Neural crest cell (in vitro differentiated cells): Measurements from ENCODE around the gene TMEM59L. TPM values are rescaled to one million over a fixed set of nuclear protein-coding genes. Genes with fewer than 3 reads are reported as not detected.

Experiments used
- DNase-seq: peaks from one replicate; pipeline ENCODE4 v3.0.0; 2021; ENCODE audit warnings: low read depth, mixed read lengths, low spot score
- H3K27ac Mint-ChIP-seq: one replicate; pipeline ENCODE4 v1.8.0; 2021; ENCODE audit warnings: mild to moderate bottlenecking, mixed read lengths; ENCODE audit not compliant: unreplicated experiment
- H3K27me3 Mint-ChIP-seq: 2 replicates; pipeline ENCODE4 v1.8.0; 2021; ENCODE audit warnings: low read depth, mild to moderate bottlenecking, mixed read lengths
- H3K36me3 Mint-ChIP-seq: 2 replicates; pipeline ENCODE4 v1.8.0; 2021; ENCODE audit warnings: low read depth, mild to moderate bottlenecking, mixed read lengths
- H3K4me1 Mint-ChIP-seq: 2 replicates; pipeline ENCODE4 v1.8.0; 2021; ENCODE audit warnings: mixed read lengths
- H3K4me3 Mint-ChIP-seq: one replicate; pipeline ENCODE4 v1.8.0; 2021; ENCODE audit warnings: mild to moderate bottlenecking, mixed read lengths
- H3K9me3 Mint-ChIP-seq: 2 replicates; pipeline ENCODE4 v1.8.0; 2021; ENCODE audit warnings: mixed read lengths
- CTCF ChIP-seq: fragments of 200-600 bp; sonication (generic); conservative IDR thresholded peaks from 2 replicates; pipeline ENCODE4 v1.5.0; 2021; ENCODE audit warnings: antibody characterized with exemption, mild to moderate bottlenecking
- total RNA-seq: library from RNA; stranded (reverse); gene quantifications from 2 replicates; pipeline ENCODE4 v1.2.1, GENCODE V29; 2021

Gene TMEM59L
- total RNA-seq, 1 donor from 2014 or later, result 6.4 TPM

GRCh38 chr19:18576383-18576782, 36.3 kb upstream of the TMEM59L start:
- no peak overlapping the region for H3K27ac Mint-ChIP-seq
- H3K36me3 Mint-ChIP-seq, result peaks cover 5% of the 10 kb centered on the region
- no peaks in the 10 kb centered on the region for H3K9me3 Mint-ChIP-seq
- TF ChIP-seq CTCF, result no peak
- peaks cover 3% of the 10 kb centered on the region for H3K27me3 Mint-ChIP-seq
- no peak overlapping the region for H3K4me3 Mint-ChIP-seq
- DNase-seq, result no peak
- H3K4me1 Mint-ChIP-seq, result peaks cover 22% of the 10 kb centered on the region

GRCh38 chr19:18577365-18577914, 35.2 kb upstream of the TMEM59L start:
- Mint-ChIP-seq H3K4me3 (peak overlapping the region; percentile 55), H3K36me3 (peaks cover 5% of the 10 kb centered on the region), H3K9me3 (no peaks in the 10 kb centered on the region), H3K27ac (peak overlapping the region; percentile 75), H3K4me1 (peaks cover 14% of the 10 kb centered on the region), H3K27me3 (peaks cover 3% of the 10 kb centered on the region)
- no peak for DNase-seq
- no peak for TF ChIP-seq CTCF

GRCh38 chr19:18580311-18580710, 32.4 kb upstream of the TMEM59L start:
- H3K4me3 Mint-ChIP-seq, result no peak overlapping the region
- H3K9me3 Mint-ChIP-seq, result no peaks in the 10 kb centered on the region
- H3K27me3 Mint-ChIP-seq, result peaks cover 13% of the 10 kb centered on the region
- no peaks in the 10 kb centered on the region for H3K4me1 Mint-ChIP-seq
- no peak for DNase-seq
- no peak overlapping the region for H3K27ac Mint-ChIP-seq
- no peak for TF ChIP-seq CTCF
- peaks cover under 1% of the 10 kb centered on the region for H3K36me3 Mint-ChIP-seq

GRCh38 chr19:18586306-18586705, 26.4 kb upstream of the TMEM59L start:
- Mint-ChIP-seq H3K27me3 (peaks cover 22% of the 10 kb centered on the region), H3K4me3 (peak overlapping the region; percentile 82)
- DNase-seq, result no peak

GRCh38 chr19:18587561-18587960, 25.1 kb upstream of the TMEM59L start:
- H3K36me3 Mint-ChIP-seq, result no peaks in the 10 kb centered on the region
- peaks cover 21% of the 10 kb centered on the region for H3K27me3 Mint-ChIP-seq
- H3K4me3 Mint-ChIP-seq, result peak overlapping the region; percentile 80

More at GRCh38 chr19:18586306-18586705, 26.4 kb upstream of the TMEM59L start:
- H3K27ac Mint-ChIP-seq, result no peak overlapping the region
- peaks cover 26% of the 10 kb centered on the region for H3K4me1 Mint-ChIP-seq
- no peaks in the 10 kb centered on the region for H3K9me3 Mint-ChIP-seq
- H3K36me3 Mint-ChIP-seq, result no peaks in the 10 kb centered on the region
- no peak for TF ChIP-seq CTCF

More at GRCh38 chr19:18587561-18587960, 25.1 kb upstream of the TMEM59L start:
- peaks cover 26% of the 10 kb centered on the region for H3K4me1 Mint-ChIP-seq
- no peak overlapping the region for H3K27ac Mint-ChIP-seq
- H3K9me3 Mint-ChIP-seq, result no peaks in the 10 kb centered on the region
- DNase-seq, result no peak
- TF ChIP-seq CTCF, result no peak
